Activated gamma-delta T cell treated with Interleukin-2 at 50 U/mL for 16 hours (primary cell): ENCODE results near the gene SLC24A4.
A peak's percentile ranks its signal among the peaks of the same experiment; 100 is the strongest.

Experiments
- DNase-seq: peaks from one replicate; pipeline ENCODE4 v3.0.0-alpha.2; 2020

Gene SLC24A4

DNA sequence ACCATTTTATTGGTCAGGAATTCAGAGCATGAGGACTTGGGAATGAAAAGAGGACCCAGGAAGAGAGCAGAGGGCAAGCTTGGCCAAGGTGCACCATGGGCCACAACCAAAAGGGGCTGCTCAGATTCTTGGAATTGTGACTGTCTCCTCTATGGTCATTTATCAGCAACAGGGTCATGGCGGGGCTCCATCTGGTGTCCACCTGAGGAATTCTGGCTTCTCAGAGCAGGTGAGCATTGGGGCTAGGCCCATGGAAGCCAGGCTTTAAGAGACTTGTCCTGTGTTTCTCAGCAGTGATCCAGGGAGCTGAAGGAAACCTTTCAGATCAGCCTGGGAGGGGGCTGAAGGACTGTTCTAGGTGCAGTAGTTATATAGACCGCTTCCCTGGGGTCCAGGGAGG lies 188.0 kb downstream of the SLC24A4 start:
- DNase-seq, result no peak

- no peak for DNase-seq
These were observed 188.7 kb downstream of the SLC24A4 start for GRCh38 chr14:92511453-92512238.

GRCh38 chr14:92512807-92513203 lies 189.8 kb downstream of the SLC24A4 start:
- no peak for DNase-seq

DNA sequence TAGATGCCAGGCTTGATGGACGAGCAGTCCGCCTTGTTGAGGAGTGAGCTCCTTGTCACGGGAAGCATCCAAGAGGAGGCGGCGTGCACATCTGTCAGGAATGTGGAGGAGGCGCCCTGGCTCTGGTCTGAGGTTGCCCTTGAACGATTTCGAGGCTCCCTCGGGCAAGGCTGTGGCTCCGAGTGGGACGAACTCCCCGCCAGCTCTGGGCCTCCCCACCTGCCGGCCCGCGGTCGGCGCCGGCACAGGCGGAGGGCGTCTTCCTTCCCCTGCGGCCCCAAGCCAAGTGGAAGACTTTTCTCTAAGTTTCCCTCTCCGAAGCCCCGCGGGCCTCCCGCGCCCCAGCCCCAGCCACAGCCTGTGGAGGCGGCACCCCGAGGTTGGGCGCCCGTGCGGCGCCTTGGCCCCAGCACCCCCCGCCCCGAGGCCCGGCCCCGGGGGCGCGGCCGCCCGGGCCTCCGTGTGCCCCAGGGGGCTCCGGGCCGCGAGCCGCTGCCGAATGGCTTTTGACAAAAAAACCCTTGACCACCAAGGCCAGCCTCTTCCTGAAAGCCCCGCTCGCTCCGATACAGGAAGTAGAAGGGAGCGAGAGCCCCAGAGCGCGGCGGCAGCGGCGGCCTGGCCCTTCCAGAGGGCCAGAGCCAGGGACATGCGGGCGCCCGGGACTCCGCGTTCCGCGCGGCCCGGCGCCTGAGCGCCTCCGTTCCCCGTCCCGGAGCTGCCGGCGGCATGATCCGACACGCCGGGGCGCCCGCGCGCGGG lies 190.4 kb downstream of the SLC24A4 start, which contains the start of gene RIN3:
TSS of gene RIN3 (plus strand) at position 578 of the 762 bp plus-strand sequence. CDS start at position 730, 152 bp downstream.
- no peak for DNase-seq

- DNase-seq, result peak; percentile 48
These were observed 191.2 kb downstream of the SLC24A4 start for GRCh38 chr14:92513966-92514843.

- no peak for DNase-seq
These were observed 192.0 kb downstream of the SLC24A4 start for GRCh38 chr14:92514844-92515514.

DNA sequence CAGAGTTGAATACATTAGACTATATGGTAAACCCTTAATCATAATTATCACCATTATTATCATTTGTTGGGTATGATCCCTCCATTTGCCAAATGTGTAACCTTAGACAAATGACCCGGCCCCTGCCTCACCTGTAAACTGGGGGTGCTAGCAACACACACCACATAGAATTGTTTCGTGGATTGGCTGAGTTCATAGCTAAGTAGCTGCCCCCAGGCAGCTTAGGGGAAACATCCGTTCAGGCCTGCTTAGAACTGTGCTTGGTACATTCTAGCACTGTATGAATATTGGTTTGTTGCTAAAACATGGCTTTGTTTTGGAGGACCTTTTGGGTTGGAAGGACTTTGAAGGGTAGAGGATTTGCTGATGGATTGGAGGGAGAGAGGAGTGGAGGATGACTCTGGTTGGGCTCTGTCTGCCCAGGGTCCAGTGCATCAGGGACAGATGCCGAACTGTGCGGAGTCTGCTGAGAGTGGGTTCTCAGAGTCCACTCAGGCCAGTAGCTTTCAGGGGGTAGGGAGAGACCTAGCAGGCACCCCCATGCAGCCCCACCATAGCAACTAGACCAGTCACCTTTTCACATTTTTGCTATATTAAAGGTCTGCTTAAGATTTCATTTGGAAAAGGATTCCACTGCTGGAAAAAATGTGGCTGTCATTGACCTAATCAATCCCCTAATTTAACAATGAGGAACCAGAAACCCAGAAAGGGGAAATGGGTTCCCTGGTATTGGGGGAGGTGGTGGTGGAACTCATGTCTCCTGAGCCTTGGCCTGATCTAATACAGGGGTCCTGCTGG lies 192.8 kb downstream of the SLC24A4 start:
- DNase-seq, result no peak

DNA sequence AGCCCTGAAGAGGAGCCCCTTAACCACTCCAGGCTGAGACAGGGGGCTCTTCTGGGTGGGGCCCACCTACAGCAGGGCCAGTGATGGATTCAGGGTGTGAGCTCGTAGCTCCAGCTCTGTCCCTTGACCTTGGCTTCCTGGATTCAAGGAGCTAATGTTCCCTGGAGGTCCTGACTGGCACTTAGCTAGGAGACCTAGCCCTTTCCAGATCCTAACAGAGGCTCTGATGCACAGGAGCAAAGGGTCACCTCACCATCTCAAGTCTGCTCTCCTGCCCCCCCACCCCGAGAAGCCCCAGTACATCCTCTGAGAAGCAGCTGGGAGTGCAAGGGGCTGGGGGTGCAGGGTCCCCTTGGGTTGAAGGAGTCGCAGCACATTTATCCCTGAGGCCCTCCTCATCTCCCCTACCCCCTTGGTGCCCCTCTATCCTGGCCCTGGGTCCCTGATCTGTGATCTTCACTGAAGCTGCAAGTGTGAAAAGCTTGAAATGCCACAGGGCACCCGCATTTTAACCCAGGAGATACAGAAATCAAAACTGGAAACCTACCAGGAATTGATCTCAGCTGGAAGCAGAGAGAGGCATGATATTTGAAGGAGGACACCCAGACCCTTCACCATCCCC lies 193.5 kb downstream of the SLC24A4 start:
- DNase-seq, result no peak

GRCh38 chr14:92516966-92517506 lies 194.1 kb downstream of the SLC24A4 start:
- DNase-seq, result no peak

DNA sequence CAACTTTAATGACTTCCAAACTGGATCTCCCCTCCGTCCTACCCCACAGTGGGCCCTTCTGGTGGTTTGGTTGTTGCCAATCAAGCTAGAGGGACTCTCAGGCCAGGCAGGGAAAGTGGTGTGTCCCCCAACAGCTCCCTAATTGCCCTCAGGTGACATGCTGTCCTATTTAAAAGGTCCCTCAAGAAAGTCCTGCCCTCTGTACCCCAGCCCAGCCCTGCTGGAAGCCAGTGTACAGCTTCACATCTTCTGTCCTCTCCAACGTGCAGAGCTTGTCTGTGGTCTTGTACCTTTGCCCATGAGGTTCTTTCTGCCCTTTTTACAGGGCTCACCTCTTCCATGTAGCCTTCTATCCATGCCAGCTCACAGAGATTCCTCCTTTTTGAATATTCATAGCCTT lies 194.8 kb downstream of the SLC24A4 start:
- DNase-seq, result no peak

- DNase-seq, result no peak
These were observed 196.5 kb downstream of the SLC24A4 start for GRCh38 chr14:92519246-92520101.

DNA sequence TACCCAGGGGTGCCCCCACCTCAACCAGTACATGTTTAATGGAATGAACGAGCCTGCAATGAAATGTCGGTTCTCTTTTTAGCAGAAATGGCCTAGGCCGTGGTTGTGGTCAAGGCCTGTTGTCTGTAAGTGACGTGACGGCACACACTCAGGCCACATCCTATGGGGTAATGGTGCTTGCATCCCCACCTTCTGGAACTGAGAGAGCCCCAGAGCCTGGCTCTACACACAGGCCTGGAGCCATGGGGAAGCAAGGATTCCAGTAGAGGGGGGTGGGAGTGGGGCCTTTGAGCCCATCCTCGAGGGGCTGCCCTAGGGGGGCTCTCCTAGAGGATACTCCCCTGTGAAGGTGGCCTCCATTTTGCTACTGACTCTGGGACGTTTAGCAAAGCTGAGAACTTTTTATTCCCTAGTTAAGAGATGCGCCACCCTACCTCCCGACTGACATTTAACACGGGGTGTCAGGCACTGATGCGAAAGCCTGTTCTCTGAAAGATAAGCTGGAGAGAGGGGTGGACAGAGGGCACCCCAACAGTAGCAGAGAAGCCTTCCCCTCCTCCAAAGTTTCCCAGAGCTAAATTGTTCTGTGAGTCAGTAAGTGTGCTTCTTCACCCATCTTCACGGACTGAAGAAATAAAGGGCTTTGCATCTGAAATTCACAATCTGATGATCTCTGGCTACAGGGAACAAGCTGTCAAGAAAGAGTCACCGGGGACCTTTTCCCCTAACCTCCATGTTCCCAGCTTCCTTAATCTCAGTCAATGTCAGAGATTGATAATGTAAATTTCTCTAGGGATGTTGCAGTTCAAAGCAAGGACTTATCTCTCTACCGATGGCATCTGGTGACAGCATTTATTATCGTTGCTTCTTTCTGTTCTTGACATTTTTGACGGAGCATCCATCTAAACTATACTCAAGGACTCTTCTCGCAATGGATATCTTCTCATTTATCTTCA lies 197.4 kb downstream of the SLC24A4 start:
- DNase-seq, result no peak

GRCh38 chr14:92521058-92521415 lies 198.1 kb downstream of the SLC24A4 start:
- DNase-seq, result no peak

- DNase-seq, result no peak
These were observed 200.8 kb downstream of the SLC24A4 start for GRCh38 chr14:92523752-92524151.

GRCh38 chr14:92524602-92525185 lies 201.7 kb downstream of the SLC24A4 start:
- no peak for DNase-seq

GRCh38 chr14:92525322-92526095 lies 202.5 kb downstream of the SLC24A4 start:
- no peak for DNase-seq

- DNase-seq, result no peak
These were observed 204.8 kb downstream of the SLC24A4 start for GRCh38 chr14:92527721-92528120.
